ENCODE results near the gene DMRTC2.

Gene DMRTC2

DNA sequence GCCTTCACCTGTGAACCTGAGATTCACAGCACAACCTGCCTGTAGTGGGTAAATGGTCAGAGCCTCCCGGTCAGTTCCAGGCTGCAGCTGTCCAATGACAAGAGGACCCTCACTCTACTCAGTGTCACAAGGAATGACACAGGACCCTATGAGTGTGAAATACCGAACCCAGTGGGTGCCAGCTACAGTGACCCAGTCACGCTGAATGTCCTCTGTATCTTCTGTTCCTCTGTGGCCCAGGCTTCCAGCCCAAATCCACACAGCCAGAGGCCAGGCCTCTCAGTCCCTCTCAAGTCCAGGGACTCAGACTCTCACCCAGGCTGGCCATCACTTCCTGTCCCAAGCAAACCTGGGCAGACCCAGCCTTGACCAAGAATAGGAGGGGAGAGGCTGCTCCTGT, 37.7 kb upstream of the DMRTC2 start:
- no peak overlapping the region for H3K4me2 ChIP-seq (ENCODE audit: insufficient read depth, low read length, poor library complexity, severe bottlenecking)
- peaks cover 0 to 3% of the 10 kb centered on the region in 2 donors for H3K4me1 ChIP-seq (ENCODE audit: control insufficient read depth in 2 of 2, insufficient read depth in 1 of 2, low read depth in 1 of 2, low read length in 2 of 2)
- no peak overlapping the region for H2AK5ac ChIP-seq (ENCODE audit: low read depth, low read length)
- H3K9ac ChIP-seq (ENCODE audit: low read depth, low read length, poor library complexity) = no peak overlapping the region
- no peak overlapping the region for H2BK5ac ChIP-seq (ENCODE audit: low read length)
- no peak overlapping the region for H4K91ac ChIP-seq (ENCODE audit: low read depth, low read length, poor library complexity)
- H3K18ac ChIP-seq (ENCODE audit: low read length) = no peak overlapping the region
- H3K79me1 ChIP-seq (ENCODE audit: low read depth, low read length) = peaks cover 2% of the 10 kb centered on the region
- no peak overlapping the region for H4K8ac ChIP-seq (ENCODE audit: low read depth, low read length)
- no peak overlapping the region for H3K4ac ChIP-seq (ENCODE audit: low read length)
- H3K27ac ChIP-seq (replicated peaks; ENCODE audit: low read length) = no peak overlapping the region
- H2BK120ac ChIP-seq (ENCODE audit: low read depth, low read length) = no peak overlapping the region
- peaks cover 0 to 18% (median 1%) of the 10 kb centered on the region in 3 experiments for H3K27me3 ChIP-seq (ENCODE audit: control insufficient read depth in 3 of 3, insufficient read depth in 3 of 3, low read depth in 1 of 3, low read length in 3 of 3)
- H3K14ac ChIP-seq (ENCODE audit: low read length) = no peak overlapping the region
- H3K23ac ChIP-seq (ENCODE audit: low read depth, low read length, poor library complexity) = no peak overlapping the region
- H3K9me3 ChIP-seq (replicated peaks in 1 of 2; ENCODE audit: control insufficient read depth in 2 of 2, insufficient read depth in 1 of 2, low read depth in 1 of 2, low read length in 2 of 2) = no peaks in the 10 kb centered on the region
- H3K4me3 ChIP-seq (ENCODE audit: low read length in 2 of 2) = no peak overlapping the region
- DNase-seq (ENCODE audit: low spot score) = no peak
- WGBS, 2 donors (ENCODE audit: extremely low coverage in 2 of 2, insufficient read length in 2 of 2, insufficient replicate concordance in 1 of 2) = no CpG with 5 or more reads among the region's 3 CpGs
- H2BK15ac ChIP-seq (ENCODE audit: low read length) = no peak overlapping the region
- H3K36me3 ChIP-seq (replicated peaks in 1 of 2; ENCODE audit: control insufficient read depth in 2 of 2, insufficient read depth in 2 of 2, low read length in 2 of 2) = no peaks in the 10 kb centered on the region
- no peak overlapping the region for H2BK12ac ChIP-seq (ENCODE audit: low read length)
- no peak overlapping the region for H2AFZ ChIP-seq (ENCODE audit: low read length)

DNA sequence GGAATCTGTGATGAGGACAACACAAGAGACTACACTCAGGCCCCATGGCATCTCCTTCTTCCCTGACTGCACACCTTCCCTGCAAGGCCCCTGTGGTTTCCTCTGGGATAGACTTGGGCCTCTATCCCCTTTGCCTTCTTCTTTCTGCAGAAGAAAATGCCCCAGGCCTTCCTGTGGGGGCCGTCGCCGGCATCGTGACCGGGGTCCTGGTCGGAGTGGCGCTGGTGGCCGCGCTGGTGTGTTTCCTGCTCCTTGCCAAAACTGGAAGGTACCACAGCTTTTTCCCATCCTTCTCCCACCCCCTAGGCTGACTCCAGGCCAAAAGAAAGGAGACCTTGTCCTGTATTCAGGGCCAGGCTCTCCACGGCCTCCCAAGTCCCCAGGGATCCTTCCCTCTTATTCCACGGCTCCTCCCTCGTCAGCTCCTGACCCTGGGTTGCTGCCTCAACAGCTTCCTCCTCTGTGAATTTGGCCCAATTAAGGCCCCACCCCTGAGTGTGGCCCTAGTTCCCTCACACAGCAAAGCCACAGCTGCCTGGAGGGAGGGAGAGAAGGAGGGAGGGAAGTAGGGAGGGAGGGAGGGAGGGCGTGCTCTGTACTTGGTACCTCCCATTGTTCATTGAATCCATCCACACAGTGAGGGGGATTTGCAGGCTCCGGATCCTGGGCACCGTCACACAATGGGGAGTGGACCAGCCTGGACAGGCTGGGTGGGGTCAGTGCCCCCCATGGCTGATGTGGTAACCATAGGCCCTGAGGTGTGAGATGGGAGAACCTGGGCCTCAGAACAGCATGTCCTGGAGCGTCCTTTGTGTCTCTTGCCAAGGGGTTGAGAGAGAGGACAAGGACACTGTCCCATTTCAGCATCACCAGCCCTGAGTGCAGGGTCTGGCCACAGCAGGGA, 35.9 kb upstream of the DMRTC2 start:
- Histone ChIP-seq H3K4me1 (ENCODE audit: control insufficient read depth in 2 of 2, insufficient read depth in 1 of 2, low read depth in 1 of 2, low read length in 2 of 2) (no peaks in the 10 kb centered on the region), H3K18ac (ENCODE audit: low read length) (peak overlapping the region; percentile 48), H3K9ac (ENCODE audit: low read depth, low read length, poor library complexity) (no peak overlapping the region), H4K8ac (ENCODE audit: low read depth, low read length) (no peak overlapping the region), H2AK5ac (ENCODE audit: low read depth, low read length) (no peak overlapping the region), H3K4ac (ENCODE audit: low read length) (no peak overlapping the region), H2BK12ac (ENCODE audit: low read length) (no peak overlapping the region), H2BK120ac (ENCODE audit: low read depth, low read length) (no peak overlapping the region), H3K4me2 (ENCODE audit: insufficient read depth, low read length, poor library complexity, severe bottlenecking) (no peak overlapping the region), H3K27ac (replicated peaks; ENCODE audit: low read length) (no peak overlapping the region), H3K9me3 (replicated peaks in 1 of 2; ENCODE audit: control insufficient read depth in 2 of 2, insufficient read depth in 1 of 2, low read depth in 1 of 2, low read length in 2 of 2) (no peaks in the 10 kb centered on the region), H3K27me3 (ENCODE audit: control insufficient read depth in 3 of 3, insufficient read depth in 3 of 3, low read depth in 1 of 3, low read length in 3 of 3) (peaks cover 0 to 11% (median 1%) of the 10 kb centered on the region in 3 experiments), H2BK15ac (ENCODE audit: low read length) (no peak overlapping the region), H3K23ac (ENCODE audit: low read depth, low read length, poor library complexity) (no peak overlapping the region), H3K79me1 (ENCODE audit: low read depth, low read length) (peaks cover 2% of the 10 kb centered on the region), H3K36me3 (replicated peaks in 1 of 2; ENCODE audit: control insufficient read depth in 2 of 2, insufficient read depth in 2 of 2, low read length in 2 of 2) (no peaks in the 10 kb centered on the region), H2BK5ac (ENCODE audit: low read length) (no peak overlapping the region), H2AFZ (ENCODE audit: low read length) (no peak overlapping the region), H3K4me3 (ENCODE audit: low read length in 2 of 2) (no peak overlapping the region), H4K91ac (ENCODE audit: low read depth, low read length, poor library complexity) (no peak overlapping the region), H3K14ac (ENCODE audit: low read length) (no peak overlapping the region)
- DNase-seq (ENCODE audit: low spot score) = no peak
- WGBS, 2 donors (ENCODE audit: extremely low coverage in 2 of 2, insufficient read length in 2 of 2, insufficient replicate concordance in 1 of 2) = no CpG with 5 or more reads among the region's 16 CpGs

DNA sequence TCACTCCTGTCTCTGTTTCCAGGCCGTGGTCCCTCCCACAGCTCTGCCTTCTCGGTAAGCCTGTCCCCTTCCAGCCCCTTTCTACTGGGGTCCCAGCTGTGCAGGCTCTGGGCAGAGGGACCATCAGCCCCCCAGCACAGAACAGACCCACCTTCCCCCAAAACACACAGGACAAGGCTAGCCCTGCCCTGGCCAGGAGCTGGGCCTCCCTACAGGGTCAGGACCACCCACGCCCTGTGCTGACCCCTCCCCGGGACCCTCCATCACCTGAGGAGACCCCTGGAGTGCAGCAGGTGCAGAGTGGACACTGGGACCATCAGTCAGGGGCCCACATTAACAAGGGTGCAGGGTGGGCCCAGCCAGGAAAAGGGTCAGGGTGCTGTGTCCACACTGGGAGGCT, 34.5 kb upstream of the DMRTC2 start:
- Histone ChIP-seq H3K4ac (ENCODE audit: low read length) (no peak overlapping the region), H3K79me1 (ENCODE audit: low read depth, low read length) (peaks cover 2% of the 10 kb centered on the region), H3K36me3 (replicated peaks in 1 of 2; ENCODE audit: control insufficient read depth in 2 of 2, insufficient read depth in 2 of 2, low read length in 2 of 2) (no peaks in the 10 kb centered on the region), H3K9ac (ENCODE audit: low read depth, low read length, poor library complexity) (no peak overlapping the region), H3K4me2 (ENCODE audit: insufficient read depth, low read length, poor library complexity, severe bottlenecking) (no peak overlapping the region), H3K4me1 (ENCODE audit: control insufficient read depth in 2 of 2, insufficient read depth in 1 of 2, low read depth in 1 of 2, low read length in 2 of 2) (no peaks in the 10 kb centered on the region), H3K27me3 (ENCODE audit: control insufficient read depth in 3 of 3, insufficient read depth in 3 of 3, low read depth in 1 of 3, low read length in 3 of 3) (peaks cover 0 to 12% (median 1%) of the 10 kb centered on the region in 3 experiments), H3K23ac (ENCODE audit: low read depth, low read length, poor library complexity) (no peak overlapping the region), H3K4me3 (ENCODE audit: low read length in 2 of 2) (no peak overlapping the region), H2BK120ac (ENCODE audit: low read depth, low read length) (no peak overlapping the region), H2AK5ac (ENCODE audit: low read depth, low read length) (no peak overlapping the region), H2BK5ac (ENCODE audit: low read length) (no peak overlapping the region), H2BK12ac (ENCODE audit: low read length) (no peak overlapping the region), H3K27ac (replicated peaks; ENCODE audit: low read length) (no peak overlapping the region), H2BK15ac (ENCODE audit: low read length) (no peak overlapping the region), H3K14ac (ENCODE audit: low read length) (no peak overlapping the region), H3K18ac (ENCODE audit: low read length) (peak overlapping the region; percentile 35), H2AFZ (ENCODE audit: low read length) (no peak overlapping the region), H3K9me3 (replicated peaks in 1 of 2; ENCODE audit: control insufficient read depth in 2 of 2, insufficient read depth in 1 of 2, low read depth in 1 of 2, low read length in 2 of 2) (no peaks in the 10 kb centered on the region), H4K91ac (ENCODE audit: low read depth, low read length, poor library complexity) (no peak overlapping the region), H4K8ac (ENCODE audit: low read depth, low read length) (no peak overlapping the region)
- WGBS, 2 donors (ENCODE audit: extremely low coverage in 2 of 2, insufficient read length in 2 of 2, insufficient replicate concordance in 1 of 2) = no CpG with 5 or more reads among the region's 4 CpGs
- no peak for DNase-seq (ENCODE audit: low spot score)

DNA sequence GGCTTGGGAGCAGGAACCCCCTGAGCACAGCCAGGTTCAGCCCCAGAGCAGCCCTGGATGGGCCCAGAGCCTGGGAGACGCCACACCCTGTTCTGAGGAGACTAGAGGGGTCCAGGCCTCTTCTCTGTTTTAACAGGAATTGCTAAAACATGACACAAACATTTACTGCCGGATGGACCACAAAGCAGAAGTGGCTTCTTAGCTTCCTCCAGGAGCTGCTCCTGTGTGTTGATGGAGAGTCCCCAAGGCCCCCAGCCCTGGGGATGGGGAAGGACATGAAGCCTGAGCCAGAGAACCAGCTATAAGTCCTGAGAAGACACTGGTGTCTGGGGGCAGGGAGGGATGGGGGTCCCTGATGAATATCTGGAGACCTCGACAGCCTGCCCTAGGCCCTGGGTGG, 33.8 kb upstream of the DMRTC2 start:
- Histone ChIP-seq H2BK12ac (ENCODE audit: low read length) (no peak overlapping the region), H3K36me3 (replicated peaks in 1 of 2; ENCODE audit: control insufficient read depth in 2 of 2, insufficient read depth in 2 of 2, low read length in 2 of 2) (no peaks in the 10 kb centered on the region), H3K14ac (ENCODE audit: low read length) (no peak overlapping the region), H2AFZ (ENCODE audit: low read length) (no peak overlapping the region), H3K9me3 (replicated peaks in 1 of 2; ENCODE audit: control insufficient read depth in 2 of 2, insufficient read depth in 1 of 2, low read depth in 1 of 2, low read length in 2 of 2) (no peaks in the 10 kb centered on the region), H3K4me1 (ENCODE audit: control insufficient read depth in 2 of 2, insufficient read depth in 1 of 2, low read depth in 1 of 2, low read length in 2 of 2) (no peaks in the 10 kb centered on the region), H3K27me3 (ENCODE audit: control insufficient read depth in 3 of 3, insufficient read depth in 3 of 3, low read depth in 1 of 3, low read length in 3 of 3) (peaks cover 0 to 10% (median 1%) of the 10 kb centered on the region in 3 experiments), H3K4ac (ENCODE audit: low read length) (no peak overlapping the region), H4K8ac (ENCODE audit: low read depth, low read length) (no peak overlapping the region), H3K4me3 (ENCODE audit: low read length in 2 of 2) (no peak overlapping the region), H2BK15ac (ENCODE audit: low read length) (no peak overlapping the region), H2BK120ac (ENCODE audit: low read depth, low read length) (no peak overlapping the region), H2AK5ac (ENCODE audit: low read depth, low read length) (no peak overlapping the region), H4K91ac (ENCODE audit: low read depth, low read length, poor library complexity) (no peak overlapping the region), H3K9ac (ENCODE audit: low read depth, low read length, poor library complexity) (no peak overlapping the region), H3K4me2 (ENCODE audit: insufficient read depth, low read length, poor library complexity, severe bottlenecking) (no peak overlapping the region), H3K27ac (replicated peaks; ENCODE audit: low read length) (no peak overlapping the region), H3K79me1 (ENCODE audit: low read depth, low read length) (peaks cover 2% of the 10 kb centered on the region), H3K18ac (ENCODE audit: low read length) (no peak overlapping the region), H3K23ac (ENCODE audit: low read depth, low read length, poor library complexity) (no peak overlapping the region), H2BK5ac (ENCODE audit: low read length) (no peak overlapping the region)
- WGBS, 2 donors (ENCODE audit: extremely low coverage in 2 of 2, insufficient read length in 2 of 2, insufficient replicate concordance in 1 of 2) = no CpG with 5 or more reads among the region's 3 CpGs
- DNase-seq (ENCODE audit: low spot score) = no peak
